PFSK-1 (cell line): ENCODE results near the gene LOXHD1.

Source experiments
- FOXP2 ChIP-seq: optimal IDR thresholded peaks from 2 replicates; pipeline ENCODE3; 2011; ENCODE audit warnings: borderline replicate concordance, control low read depth, inconsistent platforms; ENCODE audit not compliant: insufficient read depth; ENCODE audit errors: extremely low read length, extremely low read depth
- TAF1 ChIP-seq: IDR thresholded peaks from 2 replicates; pipeline ENCODE4 v1.6.1; 2012; ENCODE audit warnings: low read length, control low read depth, borderline replicate concordance; ENCODE audit not compliant: insufficient read depth
- TF ChIP-seq, protein P1 (sequence below), 2 experiments: IDR thresholded peaks; 2 replicates each; pipeline versions ENCODE4 v1.6.1 to v1.8.0; 2011 to 2012; ENCODE audit warnings: low read depth in 2 of 2, low read length in 2 of 2, control low read depth in 1 of 2, inconsistent platforms in 1 of 2, mild to moderate bottlenecking in 1 of 2, moderate library complexity in 1 of 2; ENCODE audit not compliant: insufficient read depth in 1 of 2

DNA sequence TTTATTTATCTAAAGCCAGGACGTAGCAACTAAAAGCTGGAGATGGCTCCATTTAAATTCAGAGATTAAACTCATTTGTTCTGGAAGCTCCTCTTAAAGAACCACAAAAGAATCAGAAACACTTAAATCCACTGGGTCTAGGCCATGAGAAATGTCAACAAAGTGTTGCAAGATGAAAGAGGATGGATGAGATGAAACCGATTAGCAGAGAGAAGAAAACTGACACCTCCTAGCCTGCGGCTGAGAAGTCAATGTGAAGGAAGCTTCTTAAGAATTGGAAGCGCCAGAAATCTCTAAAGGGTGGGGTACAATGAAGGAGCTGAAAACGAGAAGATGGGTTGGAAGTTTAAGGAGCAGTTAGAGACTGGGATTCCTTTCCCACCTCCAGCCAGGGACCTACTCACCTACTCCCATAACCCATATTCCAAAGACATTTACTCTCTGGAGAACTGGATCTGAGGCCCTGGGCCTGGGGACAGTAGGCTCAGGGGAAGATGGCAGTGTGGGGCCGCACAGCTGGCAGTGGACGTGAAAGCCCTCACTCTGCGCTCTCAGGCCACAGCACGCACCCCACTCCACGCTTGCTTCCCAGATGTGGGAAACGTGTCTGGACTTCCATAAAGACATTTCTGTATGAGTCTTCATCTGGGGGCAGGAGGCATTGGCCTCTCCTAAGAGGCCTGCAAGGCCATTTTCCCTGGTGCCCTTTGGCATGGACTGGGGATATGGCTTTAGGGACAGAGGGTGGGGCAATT lies 188.4 kb downstream of the LOXHD1 start:
- TF ChIP-seq TAF1, result no peak
- TF ChIP-seq, protein P1, sequence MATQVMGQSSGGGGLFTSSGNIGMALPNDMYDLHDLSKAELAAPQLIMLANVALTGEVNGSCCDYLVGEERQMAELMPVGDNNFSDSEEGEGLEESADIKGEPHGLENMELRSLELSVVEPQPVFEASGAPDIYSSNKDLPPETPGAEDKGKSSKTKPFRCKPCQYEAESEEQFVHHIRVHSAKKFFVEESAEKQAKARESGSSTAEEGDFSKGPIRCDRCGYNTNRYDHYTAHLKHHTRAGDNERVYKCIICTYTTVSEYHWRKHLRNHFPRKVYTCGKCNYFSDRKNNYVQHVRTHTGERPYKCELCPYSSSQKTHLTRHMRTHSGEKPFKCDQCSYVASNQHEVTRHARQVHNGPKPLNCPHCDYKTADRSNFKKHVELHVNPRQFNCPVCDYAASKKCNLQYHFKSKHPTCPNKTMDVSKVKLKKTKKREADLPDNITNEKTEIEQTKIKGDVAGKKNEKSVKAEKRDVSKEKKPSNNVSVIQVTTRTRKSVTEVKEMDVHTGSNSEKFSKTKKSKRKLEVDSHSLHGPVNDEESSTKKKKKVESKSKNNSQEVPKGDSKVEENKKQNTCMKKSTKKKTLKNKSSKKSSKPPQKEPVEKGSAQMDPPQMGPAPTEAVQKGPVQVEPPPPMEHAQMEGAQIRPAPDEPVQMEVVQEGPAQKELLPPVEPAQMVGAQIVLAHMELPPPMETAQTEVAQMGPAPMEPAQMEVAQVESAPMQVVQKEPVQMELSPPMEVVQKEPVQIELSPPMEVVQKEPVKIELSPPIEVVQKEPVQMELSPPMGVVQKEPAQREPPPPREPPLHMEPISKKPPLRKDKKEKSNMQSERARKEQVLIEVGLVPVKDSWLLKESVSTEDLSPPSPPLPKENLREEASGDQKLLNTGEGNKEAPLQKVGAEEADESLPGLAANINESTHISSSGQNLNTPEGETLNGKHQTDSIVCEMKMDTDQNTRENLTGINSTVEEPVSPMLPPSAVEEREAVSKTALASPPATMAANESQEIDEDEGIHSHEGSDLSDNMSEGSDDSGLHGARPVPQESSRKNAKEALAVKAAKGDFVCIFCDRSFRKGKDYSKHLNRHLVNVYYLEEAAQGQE (IDR thresholded peaks at IDR 0.05; ENCODE audit: insufficient read depth in 1 of 2, low read depth in 2 of 2, low read length in 2 of 2), result no peak
- TF ChIP-seq FOXP2, result no peak
